Measurements from ENCODE around the gene KLHDC4. TPM values are rescaled to one million over a fixed set of nuclear protein-coding genes. Genes with fewer than 3 reads are reported as not detected.

Gene KLHDC4
- total and polyA plus RNA-seq, 9 of the 15 experiments (the other 6 are each of a cell fraction or from before 2014, with no cell fraction given) = 1.3 to 68.1 (median 32.8) TPM

DNA sequence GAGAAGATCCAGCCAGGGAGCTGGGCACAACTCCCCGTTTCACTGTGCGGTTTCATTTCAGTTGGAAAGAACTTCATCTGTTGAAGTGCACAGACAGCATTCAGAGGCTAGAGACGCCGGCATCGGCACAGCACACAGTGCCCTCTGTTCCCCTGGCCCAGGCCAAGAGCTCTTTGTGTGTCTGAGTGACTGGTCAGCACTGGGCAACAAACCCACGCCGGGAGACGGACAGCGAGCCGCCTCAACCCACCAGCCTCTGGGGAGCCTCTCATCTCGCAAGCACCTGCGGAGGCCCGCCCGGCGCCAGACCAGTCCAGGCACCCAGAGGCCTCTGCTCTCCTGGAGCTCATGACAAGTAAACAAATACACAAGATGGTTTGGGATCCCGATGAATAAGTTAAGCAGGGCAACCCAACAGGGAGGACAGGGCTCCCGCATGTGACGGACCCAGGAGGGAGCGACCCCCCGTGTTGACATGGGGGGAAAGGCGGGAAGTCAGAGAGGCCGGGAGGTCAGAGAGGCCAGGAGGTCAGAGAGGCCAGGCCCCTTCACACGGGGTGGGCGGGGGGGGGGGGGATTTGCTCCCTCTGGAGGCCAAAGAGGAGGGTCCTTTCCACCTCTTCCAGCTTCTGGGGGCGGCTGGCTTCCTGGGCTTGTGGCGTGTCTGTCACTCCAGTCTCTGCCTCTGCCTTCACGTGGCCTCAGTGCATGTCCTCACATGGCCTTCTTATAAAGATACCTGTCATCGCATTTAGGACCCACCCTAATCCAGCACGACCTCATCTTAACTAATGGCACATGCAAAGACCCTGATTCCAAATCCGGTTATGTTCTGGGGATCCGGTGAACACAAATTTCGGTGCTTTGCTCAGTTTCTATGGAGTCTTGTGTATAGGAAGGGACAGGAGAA, 25.8 kb upstream of the KLHDC4 start:
- Histone ChIP-seq H3K9ac (ENCODE audit: insufficient read depth in 1 of 2, low read depth in 2 of 2, low read length in 2 of 2) (0 out of 4 replicates have a peak overlapping the region, but pooled peaks of 1 of the 2 experiments have one; percentile 43), H3K79me2 (ENCODE audit: control insufficient read depth, insufficient read depth, low read length) (no peaks in the 10 kb centered on the region), H3K4me2 (ENCODE audit: insufficient read depth, low read length) (no peak overlapping the region), H3K9me1 (ENCODE audit: control insufficient read depth, insufficient read depth, low read length) (no peaks in the 10 kb centered on the region), H2AFZ (ENCODE audit: low read depth, low read length) (no peak overlapping the region), H3K27ac (ENCODE audit: extremely low read depth, low read depth, low read length) (no peak overlapping the region), H3K4me3 (no peak overlapping the region), H3K36me3 (ENCODE audit: control insufficient read depth, insufficient read depth, low read length) (no peaks in the 10 kb centered on the region), H3K4me1 (replicated peaks in 1 of 2; ENCODE audit: control insufficient read depth in 2 of 2, insufficient read depth in 2 of 2, low read length in 2 of 2) (peaks cover 2 to 11% of the 10 kb centered on the region in 2 experiments; a peak in 3 of 5 replicates), H3K9me3 (replicated peaks; ENCODE audit: control insufficient read depth, insufficient read depth, low read depth, low read length) (no peaks in the 10 kb centered on the region), H3K27me3 (ENCODE audit: control insufficient read depth in 2 of 2, insufficient read depth in 2 of 2, low read length in 2 of 2) (peaks cover 5 to 21% of the 10 kb centered on the region in 2 experiments; a peak in 3 of 5 replicates), H4K20me1 (replicated peaks; ENCODE audit: control insufficient read depth, insufficient read depth, low read length) (no peaks in the 10 kb centered on the region)
- DNase-seq (ENCODE audit: extremely low read depth in 1 of 4, low spot score in 3 of 4) = no peak
- FAIRE-seq = no peak
- POLR2A ChIA-PET = interaction anchor here (0.5 to 1.4 kb wide), 8 partner anchors 10 to 80 kb away, joined by 3 to 5 read pairs (median 3); no protein-coding TSS in a partner anchor
- intact Hi-C loops (cut with micrococcal nuclease) = no loop called here
- WGBS (ENCODE audit: insufficient coverage, low coverage, missing lambda C conversion rate) = 59% methylated on average over 30 of the region's 32 CpGs
- no peak for ATAC-seq
- BruUV-seq (replicated peaks) = no TSS peak
- CTCF ChIA-PET (ENCODE audit: low intra/inter-chr PET ratio) = no interaction called here
- in situ Hi-C loops (cut with MboI) = no loop called here
- TF ChIP-seq, protein P1, sequence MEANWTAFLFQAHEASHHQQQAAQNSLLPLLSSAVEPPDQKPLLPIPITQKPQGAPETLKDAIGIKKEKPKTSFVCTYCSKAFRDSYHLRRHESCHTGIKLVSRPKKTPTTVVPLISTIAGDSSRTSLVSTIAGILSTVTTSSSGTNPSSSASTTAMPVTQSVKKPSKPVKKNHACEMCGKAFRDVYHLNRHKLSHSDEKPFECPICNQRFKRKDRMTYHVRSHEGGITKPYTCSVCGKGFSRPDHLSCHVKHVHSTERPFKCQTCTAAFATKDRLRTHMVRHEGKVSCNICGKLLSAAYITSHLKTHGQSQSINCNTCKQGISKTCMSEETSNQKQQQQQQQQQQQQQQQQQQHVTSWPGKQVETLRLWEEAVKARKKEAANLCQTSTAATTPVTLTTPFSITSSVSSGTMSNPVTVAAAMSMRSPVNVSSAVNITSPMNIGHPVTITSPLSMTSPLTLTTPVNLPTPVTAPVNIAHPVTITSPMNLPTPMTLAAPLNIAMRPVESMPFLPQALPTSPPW (CRISPR knock-in tag; IDR thresholded peaks at IDR 0.05) = 0 out of 2 replicates have a peak, but pooled peaks have one; percentile 25
- TF ChIP-seq, protein P2, sequence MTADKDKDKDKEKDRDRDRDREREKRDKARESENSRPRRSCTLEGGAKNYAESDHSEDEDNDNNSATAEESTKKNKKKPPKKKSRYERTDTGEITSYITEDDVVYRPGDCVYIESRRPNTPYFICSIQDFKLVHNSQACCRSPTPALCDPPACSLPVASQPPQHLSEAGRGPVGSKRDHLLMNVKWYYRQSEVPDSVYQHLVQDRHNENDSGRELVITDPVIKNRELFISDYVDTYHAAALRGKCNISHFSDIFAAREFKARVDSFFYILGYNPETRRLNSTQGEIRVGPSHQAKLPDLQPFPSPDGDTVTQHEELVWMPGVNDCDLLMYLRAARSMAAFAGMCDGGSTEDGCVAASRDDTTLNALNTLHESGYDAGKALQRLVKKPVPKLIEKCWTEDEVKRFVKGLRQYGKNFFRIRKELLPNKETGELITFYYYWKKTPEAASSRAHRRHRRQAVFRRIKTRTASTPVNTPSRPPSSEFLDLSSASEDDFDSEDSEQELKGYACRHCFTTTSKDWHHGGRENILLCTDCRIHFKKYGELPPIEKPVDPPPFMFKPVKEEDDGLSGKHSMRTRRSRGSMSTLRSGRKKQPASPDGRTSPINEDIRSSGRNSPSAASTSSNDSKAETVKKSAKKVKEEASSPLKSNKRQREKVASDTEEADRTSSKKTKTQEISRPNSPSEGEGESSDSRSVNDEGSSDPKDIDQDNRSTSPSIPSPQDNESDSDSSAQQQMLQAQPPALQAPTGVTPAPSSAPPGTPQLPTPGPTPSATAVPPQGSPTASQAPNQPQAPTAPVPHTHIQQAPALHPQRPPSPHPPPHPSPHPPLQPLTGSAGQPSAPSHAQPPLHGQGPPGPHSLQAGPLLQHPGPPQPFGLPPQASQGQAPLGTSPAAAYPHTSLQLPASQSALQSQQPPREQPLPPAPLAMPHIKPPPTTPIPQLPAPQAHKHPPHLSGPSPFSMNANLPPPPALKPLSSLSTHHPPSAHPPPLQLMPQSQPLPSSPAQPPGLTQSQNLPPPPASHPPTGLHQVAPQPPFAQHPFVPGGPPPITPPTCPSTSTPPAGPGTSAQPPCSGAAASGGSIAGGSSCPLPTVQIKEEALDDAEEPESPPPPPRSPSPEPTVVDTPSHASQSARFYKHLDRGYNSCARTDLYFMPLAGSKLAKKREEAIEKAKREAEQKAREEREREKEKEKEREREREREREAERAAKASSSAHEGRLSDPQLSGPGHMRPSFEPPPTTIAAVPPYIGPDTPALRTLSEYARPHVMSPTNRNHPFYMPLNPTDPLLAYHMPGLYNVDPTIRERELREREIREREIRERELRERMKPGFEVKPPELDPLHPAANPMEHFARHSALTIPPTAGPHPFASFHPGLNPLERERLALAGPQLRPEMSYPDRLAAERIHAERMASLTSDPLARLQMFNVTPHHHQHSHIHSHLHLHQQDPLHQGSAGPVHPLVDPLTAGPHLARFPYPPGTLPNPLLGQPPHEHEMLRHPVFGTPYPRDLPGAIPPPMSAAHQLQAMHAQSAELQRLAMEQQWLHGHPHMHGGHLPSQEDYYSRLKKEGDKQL (CRISPR knock-in tag; IDR thresholded peaks at IDR 0.05; ENCODE audit: borderline replicate concordance) = no peak
- peak; percentile 25; the same call in 1 of the 2 replicates for TF ChIP-seq ATF7 (IDR thresholded peaks at IDR 0.05)
- TF ChIP-seq MEIS2 (IDR thresholded peaks at IDR 0.05; ENCODE audit: partially characterized antibody) = peak; percentile 23
